ENCODE measurements around the gene ZFAND2B. TPM values are rescaled to one million over a fixed set of nuclear protein-coding genes. Genes with fewer than 3 reads are reported as not detected.
A peak's percentile ranks its signal among the peaks of the same experiment; 100 is the strongest.

ZFAND2B gene
- total and polyA plus RNA-seq, 9 donors: 18.8 to 31.9 (median 22.9) TPM

GRCh38 chr2:219243291-219243761 is 36.7 kb downstream of the ZFAND2B start:
- no peaks in the 10 kb centered on the region for H3K27me3 ChIP-seq (ENCODE audit: control insufficient read depth, insufficient read depth, low read length)
- WGBS (ENCODE audit: insufficient coverage): 25% methylated on average over 26 of the region's 28 CpGs
- H3K4me3 ChIP-seq (ENCODE audit: low read length): peak overlapping the region; percentile 18
- peaks cover 23% of the 10 kb centered on the region for H3K36me3 ChIP-seq (ENCODE audit: control insufficient read depth, insufficient read depth, low read length)
- peak; percentile 62 for DNase-seq
- H3K9me3 ChIP-seq (replicated peaks; ENCODE audit: control insufficient read depth, low read depth, low read length): no peaks in the 10 kb centered on the region
- no peak overlapping the region for H3K27ac ChIP-seq (ENCODE audit: low read length)
- peaks cover 15% of the 10 kb centered on the region for H3K4me1 ChIP-seq (ENCODE audit: control insufficient read depth, insufficient read depth, low read length)

GRCh38 chr2:219244789-219245147 is 38.2 kb downstream of the ZFAND2B start:
- Histone ChIP-seq H3K4me3 (ENCODE audit: low read length) (peak overlapping the region; percentile 90), H3K4me1 (ENCODE audit: control insufficient read depth, insufficient read depth, low read length) (peaks cover 20% of the 10 kb centered on the region), H3K9me3 (replicated peaks; ENCODE audit: control insufficient read depth, low read depth, low read length) (no peaks in the 10 kb centered on the region), H3K27me3 (ENCODE audit: control insufficient read depth, insufficient read depth, low read length) (no peaks in the 10 kb centered on the region), H3K36me3 (ENCODE audit: control insufficient read depth, insufficient read depth, low read length) (peaks cover 22% of the 10 kb centered on the region), H3K27ac (ENCODE audit: low read length) (peak overlapping the region; percentile 89)
- no peak for DNase-seq
- WGBS (ENCODE audit: insufficient coverage): 67% methylated on average over 1 of the region's 6 CpGs

- under 1% methylated on average over 44 of the region's 46 CpGs for WGBS (ENCODE audit: insufficient coverage)
- H3K4me1 ChIP-seq (ENCODE audit: control insufficient read depth, insufficient read depth, low read length): peaks cover 26% of the 10 kb centered on the region
These were observed 38.7 kb downstream of the ZFAND2B start, which contains the start of the genes GLB1L and STK16 for GRCh38 chr2:219245148-219245898. Gene GLB1L (minus strand): TSS chr2:219245444. CDS start chr2:219243573, 1,871 bp downstream. Gene STK16 (plus strand): TSS chr2:219245479. CDS start chr2:219246000, 521 bp downstream.

GRCh38 chr2:219245899-219246230 is 39.3 kb downstream of the ZFAND2B start:
- H3K9me3 ChIP-seq (replicated peaks; ENCODE audit: control insufficient read depth, low read depth, low read length): no peaks in the 10 kb centered on the region
- H3K27me3 ChIP-seq (ENCODE audit: control insufficient read depth, insufficient read depth, low read length): no peaks in the 10 kb centered on the region
- peaks cover 26% of the 10 kb centered on the region for H3K36me3 ChIP-seq (ENCODE audit: control insufficient read depth, insufficient read depth, low read length)
- peak overlapping the region; percentile 90 for H3K4me3 ChIP-seq (ENCODE audit: low read length)
- peaks cover 30% of the 10 kb centered on the region for H3K4me1 ChIP-seq (ENCODE audit: control insufficient read depth, insufficient read depth, low read length)
- H3K27ac ChIP-seq (ENCODE audit: low read length): peak overlapping the region; percentile 89
- no peak for DNase-seq
- 4% methylated on average over 5 of the region's 10 CpGs for WGBS (ENCODE audit: insufficient coverage)

More at GRCh38 chr2:219245148-219245898, 38.7 kb downstream of the ZFAND2B start, which contains the start of the genes GLB1L and STK16:
- H3K9me3 ChIP-seq (replicated peaks; ENCODE audit: control insufficient read depth, low read depth, low read length): no peaks in the 10 kb centered on the region
- H3K27me3 ChIP-seq (ENCODE audit: control insufficient read depth, insufficient read depth, low read length): no peaks in the 10 kb centered on the region
- peak; percentile 97 for DNase-seq
- H3K4me3 ChIP-seq (ENCODE audit: low read length): peak within 1 kb of the TSS; percentile 90
- H3K36me3 ChIP-seq (ENCODE audit: control insufficient read depth, insufficient read depth, low read length): peaks cover 22% of the 10 kb centered on the region
- peak within 1 kb of the TSS; percentile 89 for H3K27ac ChIP-seq (ENCODE audit: low read length)

GRCh38 chr2:219246559-219246958 is 40.0 kb downstream of the ZFAND2B start:
- Histone ChIP-seq H3K27me3 (ENCODE audit: control insufficient read depth, insufficient read depth, low read length) (peaks cover 2% of the 10 kb centered on the region), H3K36me3 (ENCODE audit: control insufficient read depth, insufficient read depth, low read length) (peaks cover 29% of the 10 kb centered on the region), H3K4me1 (ENCODE audit: control insufficient read depth, insufficient read depth, low read length) (peaks cover 35% of the 10 kb centered on the region), H3K27ac (ENCODE audit: low read length) (no peak overlapping the region), H3K4me3 (ENCODE audit: low read length) (no peak overlapping the region), H3K9me3 (replicated peaks; ENCODE audit: control insufficient read depth, low read depth, low read length) (no peaks in the 10 kb centered on the region)
- 100% methylated on average over 1 of the region's 10 CpGs for WGBS (ENCODE audit: insufficient coverage)
- no peak for DNase-seq

GRCh38 chr2:219247678-219248642 is 41.4 kb downstream of the ZFAND2B start:
- H3K9me3 ChIP-seq (replicated peaks; ENCODE audit: control insufficient read depth, low read depth, low read length): no peaks in the 10 kb centered on the region
- no peak overlapping the region for H3K4me3 ChIP-seq (ENCODE audit: low read length)
- no peak overlapping the region for H3K27ac ChIP-seq (ENCODE audit: low read length)
- 78% methylated on average over 8 of the region's 17 CpGs for WGBS (ENCODE audit: insufficient coverage)
- H3K36me3 ChIP-seq (ENCODE audit: control insufficient read depth, insufficient read depth, low read length): peaks cover 29% of the 10 kb centered on the region
- peaks cover 16% of the 10 kb centered on the region for H3K27me3 ChIP-seq (ENCODE audit: control insufficient read depth, insufficient read depth, low read length)
- peaks cover 47% of the 10 kb centered on the region for H3K4me1 ChIP-seq (ENCODE audit: control insufficient read depth, insufficient read depth, low read length)
- DNase-seq: no peak

GRCh38 chr2:219248845-219249202 is 42.2 kb downstream of the ZFAND2B start:
- 70% methylated on average over 2 of the region's 2 CpGs for WGBS (ENCODE audit: insufficient coverage)
- peaks cover 24% of the 10 kb centered on the region for H3K27me3 ChIP-seq (ENCODE audit: control insufficient read depth, insufficient read depth, low read length)
- no peak overlapping the region for H3K27ac ChIP-seq (ENCODE audit: low read length)
- no peaks in the 10 kb centered on the region for H3K9me3 ChIP-seq (replicated peaks; ENCODE audit: control insufficient read depth, low read depth, low read length)
- H3K36me3 ChIP-seq (ENCODE audit: control insufficient read depth, insufficient read depth, low read length): peaks cover 29% of the 10 kb centered on the region
- H3K4me1 ChIP-seq (ENCODE audit: control insufficient read depth, insufficient read depth, low read length): peaks cover 55% of the 10 kb centered on the region
- no peak for DNase-seq
- H3K4me3 ChIP-seq (ENCODE audit: low read length): no peak overlapping the region

- H3K36me3 ChIP-seq (ENCODE audit: control insufficient read depth, insufficient read depth, low read length): peaks cover 29% of the 10 kb centered on the region
- WGBS (ENCODE audit: insufficient coverage): 39% methylated on average over 5 of the region's 7 CpGs
- H3K9me3 ChIP-seq (replicated peaks; ENCODE audit: control insufficient read depth, low read depth, low read length): no peaks in the 10 kb centered on the region
- H3K4me1 ChIP-seq (ENCODE audit: control insufficient read depth, insufficient read depth, low read length): peaks cover 60% of the 10 kb centered on the region
- DNase-seq: peak; percentile 53
- H3K27ac ChIP-seq (ENCODE audit: low read length): peak overlapping the region; percentile 72
- H3K27me3 ChIP-seq (ENCODE audit: control insufficient read depth, insufficient read depth, low read length): peaks cover 30% of the 10 kb centered on the region
- H3K4me3 ChIP-seq (ENCODE audit: low read length): no peak overlapping the region
These were observed 42.8 kb downstream of the ZFAND2B start for GRCh38 chr2:219249203-219249980.

GRCh38 chr2:219250049-219250781 is 43.6 kb downstream of the ZFAND2B start:
- Histone ChIP-seq H3K36me3 (ENCODE audit: control insufficient read depth, insufficient read depth, low read length) (peaks cover 29% of the 10 kb centered on the region), H3K27me3 (ENCODE audit: control insufficient read depth, insufficient read depth, low read length) (peaks cover 38% of the 10 kb centered on the region), H3K4me1 (ENCODE audit: control insufficient read depth, insufficient read depth, low read length) (peaks cover 58% of the 10 kb centered on the region), H3K4me3 (ENCODE audit: low read length) (no peak overlapping the region), H3K27ac (ENCODE audit: low read length) (no peak overlapping the region), H3K9me3 (replicated peaks; ENCODE audit: control insufficient read depth, low read depth, low read length) (no peaks in the 10 kb centered on the region)
- WGBS (ENCODE audit: insufficient coverage): 86% methylated on average over 20 of the region's 22 CpGs
- DNase-seq: no peak

Measured in muscle of leg (tissue), 11 donors.